GM12878 (cell line): ENCODE measurements around the gene HOXB6. TPM values are rescaled to one million over a fixed set of nuclear protein-coding genes. Genes with fewer than 3 reads are reported as not detected.

ENCODE experiments used
- EED ChIP-seq: sonication (generic); IDR thresholded peaks from 2 replicates; pipeline ENCODE4 v1.6.1; 2016; ENCODE audit warnings: antibody characterized with exemption, low read depth
- FOXM1 ChIP-seq: IDR thresholded peaks from 2 replicates; pipeline ENCODE4 v1.6.1; 2012; ENCODE audit warnings: low read depth, mild to moderate bottlenecking, inconsistent platforms, low read length, moderate library complexity
- HDAC6 ChIP-seq: fragments of 200-600 bp; sonication (generic); IDR thresholded peaks from one replicate; pipeline ENCODE4 v1.8.0; 2017; ENCODE audit warnings: antibody characterized with exemption; ENCODE audit not compliant: unreplicated experiment
- KLF5 ChIP-seq: fragments of 450-650 bp; IDR thresholded peaks from 2 replicates; pipeline ENCODE4 v1.6.1; 2014; ENCODE audit warnings: mild to moderate bottlenecking; ENCODE audit not compliant: partially characterized antibody
- LARP7 ChIP-seq: fragments of 450-650 bp; IDR thresholded peaks from 2 replicates; pipeline ENCODE4 v1.6.1; 2017; ENCODE audit warnings: mild to moderate bottlenecking
- NFYB ChIP-seq: IDR thresholded peaks from 2 replicates; pipeline ENCODE4 v1.6.1; 2011; ENCODE audit warnings: low read depth, mild to moderate bottlenecking, low read length, improper control_type of control experiment, moderate library complexity; ENCODE audit not compliant: insufficient read depth
- NR2F1 ChIP-seq: fragments of 450-650 bp; conservative IDR thresholded peaks from 2 replicates; pipeline ENCODE4 v1.6.1; 2017; ENCODE audit warnings: mild to moderate bottlenecking
- PAX8 ChIP-seq: fragments of 450-650 bp; IDR thresholded peaks from 2 replicates; pipeline ENCODE4 v1.6.1; 2017; ENCODE audit warnings: mild to moderate bottlenecking, moderate library complexity
- PML ChIP-seq: IDR thresholded peaks from 2 replicates; pipeline ENCODE4 v1.6.1; 2012; ENCODE audit warnings: low read length, inconsistent platforms
- RAD21 ChIP-seq: IDR thresholded peaks from 2 replicates; pipeline ENCODE4 v1.6.1; 2011; ENCODE audit warnings: mild to moderate bottlenecking, low read depth, low read length, moderate library complexity; ENCODE audit not compliant: insufficient read depth
- SIN3A ChIP-seq: IDR thresholded peaks from 2 replicates; pipeline ENCODE4 v1.6.1; 2012; ENCODE audit warnings: low read depth, low read length, improper control_type of control experiment
- SREBF1 ChIP-seq: IDR thresholded peaks from 2 replicates; pipeline ENCODE4 v1.6.1; 2012; ENCODE audit warnings: mild to moderate bottlenecking, low read length
- TCF12 ChIP-seq: IDR thresholded peaks from 2 replicates; pipeline ENCODE4 v1.6.1; 2011; ENCODE audit warnings: low read depth, mild to moderate bottlenecking, low read length
- TCF3 ChIP-seq: IDR thresholded peaks from 2 replicates; pipeline ENCODE4 v1.6.1; 2012; ENCODE audit warnings: low read depth, mild to moderate bottlenecking, low read length, borderline replicate concordance; ENCODE audit not compliant: insufficient read depth
- TCF7 ChIP-seq: IDR thresholded peaks from 2 replicates; pipeline ENCODE4 v1.6.1; 2014; ENCODE audit warnings: antibody characterized with exemption, borderline replicate concordance
- ZNF207 ChIP-seq: fragments of 450-650 bp; IDR thresholded peaks from 2 replicates; pipeline ENCODE4 v1.6.1; 2014; ENCODE audit warnings: antibody characterized with exemption, mild to moderate bottlenecking, borderline replicate concordance
- polyA plus RNA-seq, 11 experiments: library from polyadenylated mRNA; depleted of rRNA in 4 of 11; unstranded in 6 of 11; stranded (reverse) in 5 of 11; fragments of >200 nt; fragmentation: Nextera tagmentation in 4 of 11; fragmentation: Illumina TruSeq in 1 of 11; extraction: Ambion mirVana in 4 of 11; extraction: Trizol in 1 of 11; gene quantifications; 1 replicate in 1 of 11; 2 replicates in 10 of 11; pipeline versions ENCODE4 v1.2.1 to v1.2.3, GENCODE V29; 2011 to 2016; ENCODE audit warnings: inconsistent platforms in 2 of 11, missing spikeins in 2 of 11, low read depth in 1 of 11
- total RNA-seq, 4 experiments: library from RNA; depleted of rRNA in 3 of 4; stranded (reverse); fragments of >200 nt in 3 of 4; fragmentation: Illumina TruSeq in 1 of 4; extraction: Trizol in 1 of 4; gene quantifications; 2 replicates each; pipeline versions ENCODE4 v1.2.1 to v1.2.3, GENCODE V29; 2013 to 2021
- TF ChIP-seq, protein P1 (sequence below): fragments of 450-650 bp; IDR thresholded peaks from 2 replicates; pipeline ENCODE4 v1.6.1; 2017; ENCODE audit warnings: mild to moderate bottlenecking, moderate library complexity
- TF ChIP-seq, protein P2 (sequence below): IDR thresholded peaks from 2 replicates; pipeline ENCODE4 v1.6.1; 2012; ENCODE audit warnings: improper control_type of control experiment, low read depth, low read length; ENCODE audit not compliant: insufficient replicate concordance
- TF ChIP-seq, protein P3 (sequence below), 3 experiments: IDR thresholded peaks in 2 of 3; conservative IDR thresholded peaks in 1 of 3; 2 replicates each; pipeline ENCODE4 v1.5.1; 2011; ENCODE audit warnings: low read depth in 3 of 3, low read length in 3 of 3, mild to moderate bottlenecking in 3 of 3, control low read depth in 2 of 3, moderate library complexity in 2 of 3, inconsistent platforms in 1 of 3, mixed read lengths in 1 of 3; ENCODE audit not compliant: control insufficient read depth in 2 of 3, insufficient read depth in 1 of 3; ENCODE audit errors: extremely low read depth in 1 of 3

Gene HOXB6
- total and polyA plus RNA-seq, 10 of the 15 experiments (the other 5 are each of a cell fraction or from before 2014, with no cell fraction given), result 0.04 to 0.51 (median 0.09) TPM; not detected in 2

GRCh38 chr17:48561884-48562810, 42.6 kb downstream of the HOXB6 start (continued):
- no peak for TF ChIP-seq ZNF207
- peak; percentile 31; the same call in 1 of the 2 replicates for TF ChIP-seq NR2F1
- TF ChIP-seq RAD21, result no peak
- no peak for TF ChIP-seq SIN3A
- TF ChIP-seq SREBF1, result no peak
- TF ChIP-seq, protein P1, sequence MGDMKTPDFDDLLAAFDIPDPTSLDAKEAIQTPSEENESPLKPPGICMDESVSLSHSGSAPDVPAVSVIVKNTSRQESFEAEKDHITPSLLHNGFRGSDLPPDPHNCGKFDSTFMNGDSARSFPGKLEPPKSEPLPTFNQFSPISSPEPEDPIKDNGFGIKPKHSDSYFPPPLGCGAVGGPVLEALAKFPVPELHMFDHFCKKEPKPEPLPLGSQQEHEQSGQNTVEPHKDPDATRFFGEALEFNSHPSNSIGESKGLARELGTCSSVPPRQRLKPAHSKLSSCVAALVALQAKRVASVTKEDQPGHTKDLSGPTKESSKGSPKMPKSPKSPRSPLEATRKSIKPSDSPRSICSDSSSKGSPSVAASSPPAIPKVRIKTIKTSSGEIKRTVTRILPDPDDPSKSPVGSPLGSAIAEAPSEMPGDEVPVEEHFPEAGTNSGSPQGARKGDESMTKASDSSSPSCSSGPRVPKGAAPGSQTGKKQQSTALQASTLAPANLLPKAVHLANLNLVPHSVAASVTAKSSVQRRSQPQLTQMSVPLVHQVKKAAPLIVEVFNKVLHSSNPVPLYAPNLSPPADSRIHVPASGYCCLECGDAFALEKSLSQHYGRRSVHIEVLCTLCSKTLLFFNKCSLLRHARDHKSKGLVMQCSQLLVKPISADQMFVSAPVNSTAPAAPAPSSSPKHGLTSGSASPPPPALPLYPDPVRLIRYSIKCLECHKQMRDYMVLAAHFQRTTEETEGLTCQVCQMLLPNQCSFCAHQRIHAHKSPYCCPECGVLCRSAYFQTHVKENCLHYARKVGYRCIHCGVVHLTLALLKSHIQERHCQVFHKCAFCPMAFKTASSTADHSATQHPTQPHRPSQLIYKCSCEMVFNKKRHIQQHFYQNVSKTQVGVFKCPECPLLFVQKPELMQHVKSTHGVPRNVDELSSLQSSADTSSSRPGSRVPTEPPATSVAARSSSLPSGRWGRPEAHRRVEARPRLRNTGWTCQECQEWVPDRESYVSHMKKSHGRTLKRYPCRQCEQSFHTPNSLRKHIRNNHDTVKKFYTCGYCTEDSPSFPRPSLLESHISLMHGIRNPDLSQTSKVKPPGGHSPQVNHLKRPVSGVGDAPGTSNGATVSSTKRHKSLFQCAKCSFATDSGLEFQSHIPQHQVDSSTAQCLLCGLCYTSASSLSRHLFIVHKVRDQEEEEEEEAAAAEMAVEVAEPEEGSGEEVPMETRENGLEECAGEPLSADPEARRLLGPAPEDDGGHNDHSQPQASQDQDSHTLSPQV, result peak; percentile 32; the same call in 1 of the 2 replicates
- no peak for TF ChIP-seq TCF12
- TF ChIP-seq NFYB, result no peak
- TF ChIP-seq, protein P2, sequence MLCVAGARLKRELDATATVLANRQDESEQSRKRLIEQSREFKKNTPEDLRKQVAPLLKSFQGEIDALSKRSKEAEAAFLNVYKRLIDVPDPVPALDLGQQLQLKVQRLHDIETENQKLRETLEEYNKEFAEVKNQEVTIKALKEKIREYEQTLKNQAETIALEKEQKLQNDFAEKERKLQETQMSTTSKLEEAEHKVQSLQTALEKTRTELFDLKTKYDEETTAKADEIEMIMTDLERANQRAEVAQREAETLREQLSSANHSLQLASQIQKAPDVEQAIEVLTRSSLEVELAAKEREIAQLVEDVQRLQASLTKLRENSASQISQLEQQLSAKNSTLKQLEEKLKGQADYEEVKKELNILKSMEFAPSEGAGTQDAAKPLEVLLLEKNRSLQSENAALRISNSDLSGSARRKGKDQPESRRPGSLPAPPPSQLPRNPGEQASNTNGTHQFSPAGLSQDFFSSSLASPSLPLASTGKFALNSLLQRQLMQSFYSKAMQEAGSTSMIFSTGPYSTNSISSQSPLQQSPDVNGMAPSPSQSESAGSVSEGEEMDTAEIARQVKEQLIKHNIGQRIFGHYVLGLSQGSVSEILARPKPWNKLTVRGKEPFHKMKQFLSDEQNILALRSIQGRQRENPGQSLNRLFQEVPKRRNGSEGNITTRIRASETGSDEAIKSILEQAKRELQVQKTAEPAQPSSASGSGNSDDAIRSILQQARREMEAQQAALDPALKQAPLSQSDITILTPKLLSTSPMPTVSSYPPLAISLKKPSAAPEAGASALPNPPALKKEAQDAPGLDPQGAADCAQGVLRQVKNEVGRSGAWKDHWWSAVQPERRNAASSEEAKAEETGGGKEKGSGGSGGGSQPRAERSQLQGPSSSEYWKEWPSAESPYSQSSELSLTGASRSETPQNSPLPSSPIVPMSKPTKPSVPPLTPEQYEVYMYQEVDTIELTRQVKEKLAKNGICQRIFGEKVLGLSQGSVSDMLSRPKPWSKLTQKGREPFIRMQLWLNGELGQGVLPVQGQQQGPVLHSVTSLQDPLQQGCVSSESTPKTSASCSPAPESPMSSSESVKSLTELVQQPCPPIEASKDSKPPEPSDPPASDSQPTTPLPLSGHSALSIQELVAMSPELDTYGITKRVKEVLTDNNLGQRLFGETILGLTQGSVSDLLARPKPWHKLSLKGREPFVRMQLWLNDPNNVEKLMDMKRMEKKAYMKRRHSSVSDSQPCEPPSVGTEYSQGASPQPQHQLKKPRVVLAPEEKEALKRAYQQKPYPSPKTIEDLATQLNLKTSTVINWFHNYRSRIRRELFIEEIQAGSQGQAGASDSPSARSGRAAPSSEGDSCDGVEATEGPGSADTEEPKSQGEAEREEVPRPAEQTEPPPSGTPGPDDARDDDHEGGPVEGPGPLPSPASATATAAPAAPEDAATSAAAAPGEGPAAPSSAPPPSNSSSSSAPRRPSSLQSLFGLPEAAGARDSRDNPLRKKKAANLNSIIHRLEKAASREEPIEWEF, result no peak
- TF ChIP-seq EED, result no peak
- TF ChIP-seq HDAC6, result no peak
- no peak for TF ChIP-seq PML
- 0 out of 2 replicates have a peak, but pooled peaks have one; percentile 37 for TF ChIP-seq LARP7
- no peak for TF ChIP-seq KLF5
- TF ChIP-seq TCF3, result no peak
- no peak for TF ChIP-seq TCF7
- TF ChIP-seq PAX8, result no peak
- TF ChIP-seq, protein P3, sequence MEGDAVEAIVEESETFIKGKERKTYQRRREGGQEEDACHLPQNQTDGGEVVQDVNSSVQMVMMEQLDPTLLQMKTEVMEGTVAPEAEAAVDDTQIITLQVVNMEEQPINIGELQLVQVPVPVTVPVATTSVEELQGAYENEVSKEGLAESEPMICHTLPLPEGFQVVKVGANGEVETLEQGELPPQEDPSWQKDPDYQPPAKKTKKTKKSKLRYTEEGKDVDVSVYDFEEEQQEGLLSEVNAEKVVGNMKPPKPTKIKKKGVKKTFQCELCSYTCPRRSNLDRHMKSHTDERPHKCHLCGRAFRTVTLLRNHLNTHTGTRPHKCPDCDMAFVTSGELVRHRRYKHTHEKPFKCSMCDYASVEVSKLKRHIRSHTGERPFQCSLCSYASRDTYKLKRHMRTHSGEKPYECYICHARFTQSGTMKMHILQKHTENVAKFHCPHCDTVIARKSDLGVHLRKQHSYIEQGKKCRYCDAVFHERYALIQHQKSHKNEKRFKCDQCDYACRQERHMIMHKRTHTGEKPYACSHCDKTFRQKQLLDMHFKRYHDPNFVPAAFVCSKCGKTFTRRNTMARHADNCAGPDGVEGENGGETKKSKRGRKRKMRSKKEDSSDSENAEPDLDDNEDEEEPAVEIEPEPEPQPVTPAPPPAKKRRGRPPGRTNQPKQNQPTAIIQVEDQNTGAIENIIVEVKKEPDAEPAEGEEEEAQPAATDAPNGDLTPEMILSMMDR (IDR thresholded peaks at IDR 0.05 in 2 of 3, conservative IDR thresholded peaks at IDR 0.05 in 1 of 3; ENCODE audit: control insufficient read depth in 2 of 3, extremely low read depth in 1 of 3, insufficient read depth in 1 of 3, low read depth in 3 of 3, low read length in 3 of 3), result peak in 2 of 3 experiments; percentile 19 to 51; a peak in 2 of 6 replicates
- no peak for TF ChIP-seq FOXM1
